CD1c-positive myeloid dendritic cell (primary cell): ENCODE measurements around the gene UBAC2.
"Not testable (repeated sequence)": the region's sequence is repeated elsewhere in the genome, so short reads cannot be mapped to it uniquely, and the experiment has no call there.

Experiments used
- DNase-seq: peaks from one replicate; pipeline ENCODE4 v3.0.0-alpha.2; 2016; ENCODE audit errors: extremely low spot score

The UBAC2 gene

GRCh38 chr13:99185606-99186005, 15.0 kb upstream of the UBAC2 start:
- no peak for DNase-seq

GRCh38 chr13:99190147-99190985, 10.3 kb upstream of the UBAC2 start:
- DNase-seq = no peak

- DNase-seq = no peak
Observed at GRCh38 chr13:99191336-99191899, 9.2 kb upstream of the UBAC2 start.

GRCh38 chr13:99191900-99192399, 8.7 kb upstream of the UBAC2 start:
- no peak for DNase-seq

- no peak for DNase-seq
Observed at GRCh38 chr13:99192480-99192879, 8.2 kb upstream of the UBAC2 start.

GRCh38 chr13:99193152-99193551, 7.5 kb upstream of the UBAC2 start:
- no peak for DNase-seq

- peak; percentile 27 for DNase-seq
Observed at GRCh38 chr13:99196466-99197116, 4.1 kb upstream of the UBAC2 start.

- DNase-seq = no peak
Observed at GRCh38 chr13:99197117-99197651, 3.5 kb upstream of the UBAC2 start.

- no peak for DNase-seq
Observed at GRCh38 chr13:99199541-99200431, 868 bp upstream of the UBAC2 start.

GRCh38 chr13:99203601-99204579, 3.2 kb downstream of the UBAC2 start:
- DNase-seq = no peak

GRCh38 chr13:99205621-99206220, 5.1 kb downstream of the UBAC2 start:
- DNase-seq = no peak

- no peak for DNase-seq
Observed at GRCh38 chr13:99206226-99206625, 5.6 kb downstream of the UBAC2 start.

GRCh38 chr13:99206873-99207272, 6.2 kb downstream of the UBAC2 start:
- DNase-seq = no peak

GRCh38 chr13:99207511-99207910, 6.9 kb downstream of the UBAC2 start:
- no peak for DNase-seq

- DNase-seq = no peak
Observed at GRCh38 chr13:99208185-99208584, 7.5 kb downstream of the UBAC2 start.

GRCh38 chr13:99208845-99209527, 8.3 kb downstream of the UBAC2 start:
- DNase-seq = no peak

GRCh38 chr13:99210627-99211026, 10.0 kb downstream of the UBAC2 start:
- not testable (repeated sequence) for DNase-seq

- DNase-seq = no peak
Observed at GRCh38 chr13:99211421-99212035, 10.9 kb downstream of the UBAC2 start.

GRCh38 chr13:99214232-99214631, 13.6 kb downstream of the UBAC2 start:
- no peak for DNase-seq
